SK-MEL-5 (cell line): ENCODE results near the gene LRRC18. TPM values are rescaled to one million over a fixed set of nuclear protein-coding genes. Genes with fewer than 3 reads are reported as not detected.

ENCODE experiments used
- DNase-seq: peaks from one replicate; pipeline ENCODE4 v3.0.0-alpha.2; 2016; ENCODE audit warnings: low read depth, low spot score
- in situ Hi-C: cut with HindIII; loops from 2 replicates; pipeline ENCODE4 v1.10.0; 2016; ENCODE audit warnings: low sequenced_read_pairs, high pct_unique_total_duplicates, low pct_unique_long_range_greater_than_20kb
- total RNA-seq: library from RNA; depleted of rRNA; stranded (reverse); fragments of >200 nt; shearing (Covaris generic); gene quantifications from 2 replicates; pipeline ENCODE4 v1.2.3, GENCODE V29; 2014

The LRRC18 gene
- total RNA-seq, 1 experiment from 2014 or later: not detected

DNA sequence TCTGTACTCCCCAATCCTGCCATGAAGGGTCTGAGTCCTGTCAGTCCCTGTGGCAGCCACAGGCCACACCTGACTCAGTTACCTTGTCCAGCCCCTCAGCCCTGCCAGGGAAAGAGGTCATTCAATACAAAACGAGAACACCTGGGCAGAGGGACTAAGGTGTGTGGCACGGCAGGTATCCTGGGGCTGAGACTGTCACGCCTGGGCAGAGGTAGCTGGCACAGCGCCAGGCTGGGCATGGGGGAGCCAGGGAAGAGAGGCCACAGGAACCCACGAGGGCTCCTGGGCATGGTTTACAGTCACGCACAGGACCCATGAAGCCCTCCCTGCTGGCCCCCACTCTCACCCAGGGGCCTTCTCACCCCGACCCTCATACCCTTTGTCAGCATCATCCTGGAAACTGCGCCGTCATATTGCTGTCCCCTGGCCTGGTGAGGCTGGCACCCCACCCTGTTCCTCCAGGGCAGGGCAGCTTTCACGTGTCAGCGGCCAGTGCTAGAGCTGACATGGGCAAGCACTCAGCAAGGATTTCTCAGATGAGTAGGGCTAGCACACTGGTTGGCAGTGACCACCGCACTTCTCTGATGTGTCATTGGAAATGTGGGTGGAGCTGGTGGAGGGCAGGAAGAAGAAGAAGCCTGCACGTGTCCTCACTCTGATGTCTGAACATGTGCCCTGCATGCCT is 42.7 kb downstream of the LRRC18 start:
- no peak for DNase-seq
- in situ Hi-C loops: no loop called here

DNA sequence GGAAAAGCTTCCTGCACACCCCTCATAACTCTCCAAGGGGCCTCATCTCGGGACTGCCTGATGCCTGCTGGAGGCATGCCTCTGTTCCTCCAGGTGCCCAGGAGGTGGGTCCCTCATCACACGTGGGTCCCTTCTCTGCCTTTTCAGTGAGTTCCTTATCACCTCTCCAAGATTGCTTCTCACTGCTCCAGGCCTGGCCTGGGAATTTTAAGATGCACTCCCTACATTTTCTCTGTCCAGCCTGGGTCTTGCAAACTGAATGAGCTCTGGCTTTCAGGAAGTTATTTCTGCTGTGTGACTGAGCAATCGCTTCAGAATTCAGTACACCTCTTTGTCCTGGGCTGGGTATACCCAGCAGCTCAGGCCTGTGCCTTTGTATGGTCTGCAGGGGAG is 43.8 kb downstream of the LRRC18 start:
- no peak for DNase-seq
- in situ Hi-C loops: no loop called here

DNA sequence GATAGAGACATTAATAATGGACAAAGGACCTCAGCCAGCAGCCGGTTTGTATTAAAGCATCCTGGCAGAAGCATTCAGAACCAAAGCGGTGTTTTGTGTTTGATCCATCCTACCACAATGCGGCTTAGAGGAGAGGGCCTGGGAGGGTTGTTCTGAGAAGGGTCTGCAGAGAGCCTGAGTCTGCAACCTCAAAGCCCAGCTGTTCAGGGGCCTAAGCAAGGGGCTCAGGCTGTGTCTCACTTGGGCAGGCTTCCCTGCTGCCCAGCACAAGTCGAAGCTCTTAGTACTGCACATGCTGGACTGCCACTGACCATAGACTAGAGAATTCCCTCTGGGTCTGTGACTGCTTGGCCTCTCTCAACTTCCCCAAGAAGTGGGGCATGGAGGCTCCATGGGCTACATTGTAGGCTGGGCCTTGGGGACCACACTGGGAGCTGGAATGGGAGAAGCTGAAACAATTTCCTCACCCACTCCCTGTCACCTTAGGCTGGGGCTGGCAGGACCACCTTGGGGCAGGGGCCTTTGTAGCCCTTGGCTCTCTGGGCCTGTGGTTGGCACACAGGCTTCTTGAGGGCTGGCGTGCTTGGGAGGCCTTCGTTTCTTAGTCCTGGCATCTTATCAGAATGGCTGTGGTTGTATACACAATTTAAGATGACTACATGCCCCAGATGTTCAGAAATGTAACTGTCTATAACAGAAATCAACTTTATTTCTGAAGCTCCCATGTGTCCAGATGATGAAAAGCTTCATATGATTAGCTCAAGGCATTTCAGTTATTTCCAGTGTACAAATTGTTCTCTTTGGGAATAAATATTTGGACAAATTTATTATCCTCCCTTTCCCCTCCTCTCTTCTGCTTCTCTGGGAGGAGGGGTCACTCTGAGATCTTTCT is 44.5 kb downstream of the LRRC18 start:
- DNase-seq: no peak
- in situ Hi-C loops: no loop called here

DNA sequence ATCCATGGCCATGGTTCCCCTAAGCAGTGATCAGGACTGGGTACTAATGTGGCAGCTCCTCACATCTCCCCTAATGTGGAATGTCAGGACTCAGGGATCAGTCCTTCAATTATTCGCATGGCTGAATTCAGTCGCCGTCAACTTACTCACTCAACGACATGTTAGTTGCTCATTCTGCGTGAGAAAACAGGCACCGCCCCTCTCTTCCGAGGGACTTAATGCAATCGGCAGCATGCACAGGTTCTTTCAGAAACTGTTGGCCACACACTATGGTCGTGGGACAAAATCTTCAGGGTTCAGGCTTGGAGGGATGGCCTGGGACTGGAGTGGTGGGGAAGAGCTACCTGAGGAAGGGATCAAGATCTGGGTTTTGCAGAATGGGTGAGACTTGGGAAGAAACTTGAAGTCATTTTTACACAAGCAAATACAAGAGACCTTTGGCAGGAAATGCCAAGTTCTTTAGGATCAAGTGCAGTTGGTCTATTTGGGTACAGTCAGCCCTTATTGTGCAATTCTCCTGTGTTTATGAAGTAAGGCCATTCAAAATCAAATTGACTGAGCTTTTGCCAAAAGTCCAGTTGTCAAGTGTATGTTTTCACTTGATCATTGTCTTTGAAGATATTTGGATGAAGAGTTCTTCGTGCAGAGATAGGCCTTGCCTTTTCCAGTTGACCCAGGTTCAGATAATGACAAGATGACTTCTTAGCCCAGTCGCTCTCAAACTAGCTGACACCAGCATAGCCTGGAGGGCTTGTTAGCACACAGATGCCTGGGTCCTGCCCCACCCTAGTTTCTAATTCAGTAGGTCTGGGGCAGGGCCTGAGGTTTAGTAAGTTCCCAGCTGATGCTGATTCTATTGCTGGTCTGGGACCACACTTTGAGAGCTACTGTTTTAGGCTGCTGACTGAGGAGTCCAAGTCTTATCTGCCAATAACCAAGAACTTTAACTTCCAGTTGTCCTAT is 48.5 kb downstream of the LRRC18 start:
- in situ Hi-C loops: no loop called here
- DNase-seq: no peak

DNA sequence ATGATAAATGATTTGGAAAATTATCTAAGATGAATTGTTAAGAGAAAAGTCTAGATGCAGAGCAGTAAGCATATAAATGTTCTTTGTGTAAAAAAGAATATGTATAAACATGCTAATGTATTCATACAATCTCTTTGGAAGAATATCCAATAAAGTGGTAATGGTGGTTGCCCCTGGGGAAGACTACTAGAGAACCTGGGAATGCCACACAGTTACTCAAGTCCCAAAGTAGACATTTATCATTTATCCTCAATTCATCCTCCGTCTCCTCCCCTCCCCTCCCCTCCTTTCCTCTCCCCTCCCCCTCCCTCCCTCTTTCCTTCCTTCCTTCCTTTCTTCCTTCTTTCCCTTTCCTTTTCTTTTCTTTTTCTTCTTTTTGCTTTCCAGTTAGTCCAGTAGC is 51.7 kb downstream of the LRRC18 start:
- DNase-seq: no peak
- in situ Hi-C loops: no loop called here

DNA sequence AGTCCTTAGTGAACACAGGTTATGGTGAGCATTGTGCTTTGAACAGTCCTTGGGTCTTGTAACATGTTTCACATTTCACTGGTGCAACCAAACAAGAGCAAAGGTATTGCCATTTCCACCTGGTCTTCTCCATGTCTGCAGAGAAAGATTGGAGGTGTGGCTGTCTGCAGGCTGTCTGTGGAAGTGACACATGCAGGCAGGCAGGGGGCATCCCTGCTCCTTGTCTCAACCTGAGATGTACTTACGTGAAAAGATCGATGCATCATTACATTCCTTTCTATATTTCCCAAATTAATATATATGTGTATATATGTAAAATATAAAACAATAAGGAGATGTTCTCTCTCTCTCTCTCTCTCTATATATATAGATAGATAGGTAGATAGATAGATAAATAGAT is 54.3 kb downstream of the LRRC18 start:
- DNase-seq: peak; percentile 26
- in situ Hi-C loops: no loop called here

DNA sequence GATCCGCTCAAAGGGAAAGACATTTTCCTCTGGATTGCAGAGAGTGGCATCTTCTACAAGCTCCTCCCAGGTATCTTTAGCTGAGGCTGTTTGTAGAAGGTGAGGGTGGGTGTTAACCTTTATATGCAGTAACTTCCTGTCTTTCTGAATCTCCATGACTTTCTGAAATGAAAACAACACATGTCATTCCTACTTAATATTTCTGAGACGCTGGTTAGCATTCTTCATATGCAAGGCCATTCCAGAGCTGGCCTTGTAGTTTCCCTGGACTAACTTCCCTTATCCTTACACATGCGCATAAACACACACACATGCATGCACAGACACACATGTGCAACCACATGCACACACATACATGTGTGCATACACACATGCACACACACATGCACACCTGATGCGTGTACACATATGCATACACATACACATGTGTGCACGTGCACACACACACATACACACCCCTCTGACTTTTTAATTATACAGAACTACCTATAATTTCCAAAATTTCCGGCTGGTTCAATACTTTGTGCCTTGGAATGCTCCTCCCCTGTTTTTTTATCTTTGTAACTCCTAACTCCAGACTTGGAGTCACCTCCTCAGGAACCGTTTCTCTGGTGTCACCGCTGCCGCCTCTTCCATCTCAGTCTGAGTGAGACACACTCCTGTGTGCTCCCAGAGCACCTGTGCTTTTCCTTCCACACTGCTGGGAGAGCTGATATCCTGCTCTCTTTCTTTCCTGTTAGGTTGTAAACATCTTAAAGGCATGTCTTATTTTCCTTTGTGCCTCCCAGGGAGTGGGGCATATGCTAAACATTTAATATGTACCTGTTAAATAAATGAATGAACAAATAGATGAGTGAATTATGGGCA is 55.2 kb downstream of the LRRC18 start:
- no peak for DNase-seq
- in situ Hi-C loops: no loop called here

DNA sequence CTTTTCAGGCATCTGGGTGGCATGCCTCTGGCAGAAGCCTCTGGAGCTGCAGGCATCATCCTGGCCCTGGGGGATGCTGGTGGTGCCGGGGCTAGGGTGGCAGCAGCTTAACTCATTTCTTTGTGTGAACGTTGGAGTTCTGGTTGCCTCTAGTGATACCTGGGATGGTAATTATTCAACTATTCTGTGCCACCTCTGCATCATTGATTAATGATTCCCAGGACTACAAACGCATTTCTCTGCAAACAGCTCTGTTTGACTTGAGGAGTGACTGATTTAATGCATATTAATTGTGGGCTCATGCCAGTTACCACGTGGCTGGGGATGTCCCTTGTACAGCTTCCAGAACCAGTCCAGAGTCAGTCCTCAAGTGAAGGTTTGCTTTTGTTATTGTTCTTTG is 55.9 kb downstream of the LRRC18 start:
- no peak for DNase-seq
- in situ Hi-C loops: no loop called here

DNA sequence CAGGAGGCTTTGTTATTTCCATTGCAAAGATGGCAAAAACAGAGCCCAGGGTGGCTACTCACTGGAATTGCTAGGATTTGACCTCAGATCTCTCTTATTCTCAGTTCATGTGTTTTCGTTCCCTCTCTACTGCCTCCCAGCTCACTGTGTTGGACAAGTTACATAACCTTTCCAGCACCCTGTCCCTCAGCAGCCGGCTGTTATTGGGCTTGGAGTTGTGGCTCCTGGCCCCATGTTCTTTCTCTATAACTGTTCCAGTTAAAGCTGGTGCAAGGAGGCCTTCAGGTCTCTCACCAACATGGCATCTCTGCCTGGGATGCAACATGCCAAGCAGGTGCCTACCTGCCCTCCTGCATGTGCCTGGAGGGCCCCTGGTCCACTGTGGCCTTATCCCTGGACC is 56.8 kb downstream of the LRRC18 start:
- no peak for DNase-seq
- in situ Hi-C loops: no loop called here

DNA sequence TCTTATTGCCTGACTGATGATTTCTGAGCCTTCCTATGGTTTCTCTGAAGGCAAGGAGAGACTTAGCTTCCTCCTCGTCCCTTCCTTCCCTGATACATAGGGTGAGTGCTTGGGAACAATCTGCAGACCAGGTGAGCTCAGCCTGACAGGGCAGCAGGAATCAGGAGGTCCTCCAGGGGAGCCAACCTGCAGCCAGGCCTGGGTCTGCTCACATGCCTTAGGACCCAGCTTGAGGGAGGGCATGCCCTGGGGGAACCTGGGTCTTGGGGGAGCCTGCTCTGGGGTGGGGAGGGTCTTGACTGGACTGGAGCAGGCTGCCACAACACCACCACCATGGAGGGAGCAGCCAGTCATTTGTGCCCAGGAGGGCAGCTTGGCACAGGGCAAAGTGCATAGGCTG is 57.7 kb downstream of the LRRC18 start:
- DNase-seq: no peak
- in situ Hi-C loops: no loop called here

DNA sequence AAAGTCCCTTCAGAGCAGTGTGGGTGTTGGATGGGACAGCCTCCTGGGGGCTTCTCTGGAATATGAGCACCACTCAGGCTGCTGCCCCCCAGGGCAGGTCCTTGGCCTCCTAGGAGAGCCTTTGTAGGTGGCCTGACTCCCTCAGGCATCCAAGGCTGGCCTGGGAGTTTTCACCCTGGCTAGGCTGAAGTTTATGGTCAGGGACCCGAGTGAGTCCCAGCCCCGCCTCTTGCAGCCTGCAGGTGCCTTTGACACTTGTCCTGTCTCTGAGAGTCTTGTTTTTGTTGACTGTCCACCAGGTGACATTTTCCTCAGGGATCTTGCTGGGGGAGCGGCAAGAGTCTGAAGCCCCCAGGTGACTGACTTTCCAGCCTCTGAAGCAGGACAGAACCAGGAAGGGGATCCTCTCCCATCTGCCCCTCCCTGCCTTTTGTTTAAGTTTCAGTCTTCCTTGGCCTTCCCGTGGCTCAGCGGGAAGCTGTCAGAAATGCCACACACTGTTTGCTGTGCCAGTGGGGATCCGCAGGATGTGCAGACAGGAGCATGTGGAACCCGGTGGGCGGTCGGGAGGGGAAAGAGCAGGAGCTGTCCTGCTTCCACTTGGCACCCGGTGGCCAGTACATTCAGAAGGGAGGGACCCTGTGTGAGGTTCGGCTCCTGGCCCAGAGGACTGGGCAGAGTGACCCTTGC is 59.5 kb downstream of the LRRC18 start:
- in situ Hi-C loops: no loop called here
- no peak for DNase-seq

DNA sequence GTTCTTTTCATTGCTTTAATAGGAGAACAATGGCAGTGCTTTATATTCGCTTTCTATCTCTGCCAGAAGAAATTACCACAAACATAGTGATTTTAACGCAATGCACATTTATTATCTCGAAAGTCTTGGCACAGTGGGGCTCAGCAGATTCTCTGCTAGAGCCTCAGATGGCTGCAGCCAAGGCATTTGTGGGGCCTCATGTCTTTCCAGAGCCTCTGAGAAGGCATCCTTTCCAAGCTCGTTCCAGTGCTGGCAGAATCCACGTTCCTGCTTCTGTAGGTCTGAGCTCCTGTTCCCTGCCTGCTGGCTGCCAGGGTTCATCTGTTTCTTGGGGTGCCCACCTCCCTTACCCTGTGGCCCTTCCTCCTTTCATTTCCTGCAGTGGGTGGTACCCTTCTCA is 60.2 kb downstream of the LRRC18 start:
- DNase-seq: no peak
- in situ Hi-C loops: no loop called here

DNA sequence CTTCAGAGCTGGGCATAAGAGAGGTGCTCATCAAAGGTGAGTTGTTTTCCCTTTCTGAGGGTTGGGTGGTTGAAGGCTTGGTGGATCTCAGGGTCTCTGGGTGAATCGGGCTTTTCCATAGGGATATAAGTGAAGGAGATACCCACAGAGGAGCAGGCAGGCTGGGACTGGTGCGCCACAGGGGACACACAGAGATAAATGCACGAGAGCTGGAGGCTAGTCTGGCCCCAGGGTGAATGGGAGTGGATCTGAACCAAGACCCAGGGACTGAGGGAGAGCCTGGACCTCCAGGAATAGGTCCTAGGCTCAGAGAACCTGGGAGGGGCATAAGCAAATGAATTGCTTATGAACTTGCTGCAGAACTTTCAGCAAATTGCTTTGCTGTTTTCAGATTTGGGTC is 61.5 kb downstream of the LRRC18 start:
- no peak for DNase-seq
- in situ Hi-C loops: no loop called here

DNA sequence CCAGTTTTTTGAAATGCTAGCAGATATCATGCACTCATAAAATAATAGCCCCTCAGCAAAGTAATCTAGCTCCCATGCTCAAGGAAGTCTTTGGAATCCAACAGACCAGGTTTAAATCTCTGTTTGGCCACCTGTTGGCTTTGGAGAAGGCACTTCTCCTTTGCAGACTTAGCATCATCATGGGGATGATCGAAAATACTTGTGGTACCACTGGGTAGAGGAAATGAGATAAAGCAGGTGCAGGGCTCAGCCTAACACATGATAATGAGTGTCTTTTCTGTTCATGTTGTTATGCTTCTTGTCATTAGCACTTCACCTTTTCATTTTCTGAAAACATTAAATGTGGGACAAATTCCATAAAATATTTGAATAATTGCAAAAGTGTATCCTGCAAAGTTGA is 67.4 kb downstream of the LRRC18 start:
- in situ Hi-C loops: no loop called here
- DNase-seq: no peak
